ENCODE data around the gene NOTCH2.

The NOTCH2 gene

DNA sequence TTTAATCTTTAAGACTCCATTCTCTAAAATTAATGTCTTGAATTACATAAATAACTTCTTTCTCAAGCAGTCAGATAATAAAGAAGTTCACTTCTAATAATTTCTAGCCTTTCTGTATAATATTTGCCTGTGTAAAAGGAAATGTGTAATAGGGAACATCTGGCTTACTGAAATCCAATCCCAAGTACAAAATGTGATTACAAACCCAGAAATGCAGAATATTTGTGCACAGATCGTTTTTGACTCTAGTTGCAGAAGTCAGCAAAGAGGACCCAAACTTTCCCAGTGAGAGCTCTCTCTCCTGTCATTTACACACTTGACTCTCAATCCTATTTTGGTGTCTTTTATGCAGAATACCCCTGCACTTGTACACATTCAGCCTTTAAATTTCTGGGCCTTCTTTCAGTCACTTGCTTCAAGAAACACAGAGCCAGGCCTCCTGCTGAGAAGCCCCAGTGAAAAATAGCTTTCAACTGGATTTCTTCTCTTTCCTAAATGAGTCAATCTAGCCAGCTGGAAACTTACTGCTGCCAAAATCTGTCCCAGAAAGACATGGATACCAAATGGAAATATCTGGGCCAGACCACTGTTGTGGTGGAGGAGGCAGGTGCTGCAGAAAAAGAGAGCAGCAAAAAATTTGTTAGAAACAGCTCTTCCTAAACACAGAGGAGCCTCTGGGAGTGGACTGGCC, 104.6 kb downstream of the NOTCH2 start:
- peaks cover 12 to 30% of the 10 kb centered on the region in 2 experiments for H3K36me3 ChIP-seq (ENCODE audit: control insufficient read depth in 1 of 2, insufficient read depth in 2 of 2, low read length in 2 of 2)
- no peak overlapping the region for H4K12ac ChIP-seq (ENCODE audit: low read depth, low read length)
- H2AK5ac ChIP-seq (ENCODE audit: low read length): no peak overlapping the region
- H2BK5ac ChIP-seq (ENCODE audit: low read depth, low read length, poor library complexity): no peak overlapping the region
- no peak overlapping the region for H2BK120ac ChIP-seq (ENCODE audit: insufficient read depth, low read length, poor library complexity)
- H3K4me1 ChIP-seq (ENCODE audit: control insufficient read depth in 1 of 2, insufficient read depth in 2 of 2, low read length in 2 of 2): no peaks in the 10 kb centered on the region
- no peaks in the 10 kb centered on the region for H3K79me1 ChIP-seq (ENCODE audit: low read length)
- no peak for DNase-seq
- H2BK12ac ChIP-seq (ENCODE audit: low read length): no peak overlapping the region
- H4K91ac ChIP-seq (ENCODE audit: low read depth, low read length): no peak overlapping the region
- no peak overlapping the region for H3K27ac ChIP-seq (ENCODE audit: low read depth, low read length)
- no CpG with 5 or more reads among the region's 1 CpG for WGBS (ENCODE audit: extremely low coverage, insufficient coverage, insufficient read length)
- H3K4me3 ChIP-seq (ENCODE audit: low read depth, low read length): no peak overlapping the region
- H2AFZ ChIP-seq (ENCODE audit: insufficient read depth, low read length, poor library complexity): no peak overlapping the region
- no peak overlapping the region for H3K4ac ChIP-seq (ENCODE audit: low read depth, low read length)
- no peak overlapping the region for H3K23ac ChIP-seq (ENCODE audit: low read length)
- no peak overlapping the region for H3K4me2 ChIP-seq (ENCODE audit: low read length)
- H3K9ac ChIP-seq (ENCODE audit: low read length): no peak overlapping the region
- H3K14ac ChIP-seq (ENCODE audit: low read length): no peak overlapping the region
- H4K8ac ChIP-seq (ENCODE audit: low read depth, low read length): no peak overlapping the region
- no peak overlapping the region for H3K18ac ChIP-seq (ENCODE audit: low read length)
- no peaks in the 10 kb centered on the region for H3K27me3 ChIP-seq (ENCODE audit: insufficient read depth, low read length)
- no peaks in the 10 kb centered on the region for H3K9me3 ChIP-seq (ENCODE audit: insufficient read depth, low read depth, low read length)
- no peaks in the 10 kb centered on the region for H3K79me2 ChIP-seq (ENCODE audit: control insufficient read depth, insufficient read depth, low read length, poor library complexity)

DNA sequence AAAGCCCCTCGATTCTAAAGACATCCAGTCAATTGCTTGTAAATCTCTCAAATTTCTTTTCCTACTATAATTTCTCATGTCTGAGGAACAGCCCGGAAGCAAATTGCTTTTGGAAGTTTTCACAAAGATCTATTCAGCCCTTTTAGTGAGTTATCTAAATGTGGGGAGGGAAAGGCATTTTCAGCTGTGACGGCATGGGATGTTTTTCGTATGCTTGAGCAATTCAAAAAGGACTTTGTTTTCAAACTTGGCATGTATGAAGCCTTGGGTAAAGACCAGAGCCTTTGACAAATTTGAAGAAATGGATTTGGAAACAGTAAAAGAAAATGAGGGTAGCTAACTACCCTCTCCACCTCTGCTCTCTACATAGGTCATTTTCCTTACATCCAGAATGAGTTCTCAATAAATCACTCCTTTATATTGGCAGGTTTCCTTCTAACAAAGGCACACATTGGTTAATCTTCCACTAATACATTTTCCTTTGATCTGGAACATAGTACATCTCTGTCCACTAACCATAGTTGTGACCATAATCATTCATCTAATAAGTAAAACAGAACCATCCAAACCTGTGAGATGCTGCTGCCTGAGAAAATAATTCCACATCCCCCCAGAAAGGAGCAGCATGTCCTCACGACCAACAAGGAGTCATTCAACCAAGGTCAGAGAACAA, 107.0 kb downstream of the NOTCH2 start:
- DNase-seq: no peak
- H4K8ac ChIP-seq (ENCODE audit: low read depth, low read length): no peak overlapping the region
- H3K79me1 ChIP-seq (ENCODE audit: low read length): no peaks in the 10 kb centered on the region
- no peak overlapping the region for H3K23ac ChIP-seq (ENCODE audit: low read length)
- no peak overlapping the region for H3K4me3 ChIP-seq (ENCODE audit: low read depth, low read length)
- no peaks in the 10 kb centered on the region for H3K4me1 ChIP-seq (ENCODE audit: control insufficient read depth in 1 of 2, insufficient read depth in 2 of 2, low read length in 2 of 2)
- no peak overlapping the region for H2BK12ac ChIP-seq (ENCODE audit: low read length)
- no peak overlapping the region for H3K4me2 ChIP-seq (ENCODE audit: low read length)
- H4K91ac ChIP-seq (ENCODE audit: low read depth, low read length): no peak overlapping the region
- no peak overlapping the region for H2BK120ac ChIP-seq (ENCODE audit: insufficient read depth, low read length, poor library complexity)
- no peaks in the 10 kb centered on the region for H3K79me2 ChIP-seq (ENCODE audit: control insufficient read depth, insufficient read depth, low read length, poor library complexity)
- no peaks in the 10 kb centered on the region for H3K9me3 ChIP-seq (ENCODE audit: insufficient read depth, low read depth, low read length)
- no peak overlapping the region for H3K27ac ChIP-seq (ENCODE audit: low read depth, low read length)
- peaks cover 9 to 28% of the 10 kb centered on the region in 2 experiments for H3K36me3 ChIP-seq (ENCODE audit: control insufficient read depth in 1 of 2, insufficient read depth in 2 of 2, low read length in 2 of 2)
- H2AFZ ChIP-seq (ENCODE audit: insufficient read depth, low read length, poor library complexity): no peak overlapping the region
- no peak overlapping the region for H2AK5ac ChIP-seq (ENCODE audit: low read length)
- no peaks in the 10 kb centered on the region for H3K27me3 ChIP-seq (ENCODE audit: insufficient read depth, low read length)
- H4K12ac ChIP-seq (ENCODE audit: low read depth, low read length): no peak overlapping the region
- H3K9ac ChIP-seq (ENCODE audit: low read length): no peak overlapping the region
- H2BK5ac ChIP-seq (ENCODE audit: low read depth, low read length, poor library complexity): no peak overlapping the region
- H3K4ac ChIP-seq (ENCODE audit: low read depth, low read length): no peak overlapping the region
- H3K14ac ChIP-seq (ENCODE audit: low read length): no peak overlapping the region
- H3K18ac ChIP-seq (ENCODE audit: low read length): no peak overlapping the region
- whole genome bisulfite sequencing (ENCODE audit: extremely low coverage, insufficient coverage, insufficient read length): no CpG with 5 or more reads among the region's 5 CpGs

DNA sequence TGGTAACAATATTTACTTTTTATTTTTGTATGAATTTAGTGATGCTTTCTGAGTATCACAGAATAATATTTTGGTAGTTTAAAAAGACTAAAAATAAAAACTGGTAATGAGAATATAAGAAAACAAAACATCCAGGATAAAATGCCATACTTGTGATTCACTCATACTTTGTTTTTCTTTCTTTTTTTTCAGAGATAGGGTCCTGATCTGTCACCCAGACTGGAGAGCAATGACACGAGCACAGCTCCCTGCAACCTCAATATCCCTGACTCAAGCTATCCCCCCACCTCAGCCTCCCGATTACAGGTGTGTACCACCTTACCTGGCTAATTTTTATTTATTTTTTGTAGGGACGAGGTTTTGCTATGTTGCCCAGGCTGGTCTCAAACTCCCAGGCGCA, 109.0 kb downstream of the NOTCH2 start:
- no CpG with 5 or more reads among the region's 4 CpGs for WGBS (ENCODE audit: extremely low coverage, insufficient coverage, insufficient read length)

DNA sequence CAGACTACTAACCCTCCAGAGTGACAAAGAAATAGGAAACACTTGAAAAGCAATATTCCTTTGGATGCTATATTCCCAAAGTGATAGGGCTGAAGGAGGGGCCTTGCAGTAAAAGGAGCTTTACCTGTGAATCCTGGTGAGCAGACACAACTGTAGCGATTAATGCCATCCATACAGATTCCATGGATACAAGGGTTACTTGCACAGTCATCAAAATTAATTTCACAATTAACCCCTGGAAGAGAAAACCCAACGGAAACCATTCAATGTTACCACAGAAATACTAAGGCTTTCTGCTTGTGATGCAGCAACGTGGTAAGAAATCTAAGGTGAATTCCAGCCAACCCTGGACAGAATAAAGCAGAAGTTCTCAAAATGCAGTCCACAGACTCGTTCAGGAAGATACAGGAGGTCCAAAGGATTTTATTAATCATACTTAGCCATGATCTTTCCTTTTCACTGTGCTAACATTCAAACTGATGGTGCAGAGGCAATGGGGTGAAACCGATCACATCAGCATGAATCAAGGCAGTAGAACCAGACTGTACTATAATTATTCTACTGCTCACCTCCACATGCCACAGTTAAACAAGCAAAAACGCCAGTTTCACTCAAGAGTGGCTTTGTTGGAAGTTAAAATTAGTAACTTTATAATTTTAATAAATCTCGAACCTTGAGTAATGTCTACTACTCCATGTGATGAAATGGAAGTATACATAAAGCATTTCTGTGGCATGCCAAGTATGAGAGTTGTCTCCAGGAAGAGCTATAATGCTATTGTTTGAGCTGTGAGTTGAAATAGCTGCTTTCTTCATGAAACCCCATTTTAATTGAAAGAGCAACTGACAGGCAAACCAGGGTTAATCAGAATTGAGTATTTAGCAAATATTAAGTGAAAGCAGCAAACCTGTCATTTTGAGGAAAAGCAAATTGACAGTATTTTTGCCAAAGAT, 109.9 kb downstream of the NOTCH2 start:
- Histone ChIP-seq H2BK120ac (ENCODE audit: insufficient read depth, low read length, poor library complexity) (no peak overlapping the region), H4K12ac (ENCODE audit: low read depth, low read length) (no peak overlapping the region), H3K23ac (ENCODE audit: low read length) (no peak overlapping the region), H2AFZ (ENCODE audit: insufficient read depth, low read length, poor library complexity) (no peak overlapping the region), H3K4ac (ENCODE audit: low read depth, low read length) (no peak overlapping the region), H3K9ac (ENCODE audit: low read length) (no peak overlapping the region), H3K27ac (ENCODE audit: low read depth, low read length) (no peak overlapping the region), H3K79me2 (ENCODE audit: control insufficient read depth, insufficient read depth, low read length, poor library complexity) (no peaks in the 10 kb centered on the region), H3K4me2 (ENCODE audit: low read length) (no peak overlapping the region), H2BK12ac (ENCODE audit: low read length) (no peak overlapping the region), H2BK5ac (ENCODE audit: low read depth, low read length, poor library complexity) (no peak overlapping the region), H3K79me1 (ENCODE audit: low read length) (no peaks in the 10 kb centered on the region), H4K8ac (ENCODE audit: low read depth, low read length) (no peak overlapping the region), H3K27me3 (ENCODE audit: insufficient read depth, low read length) (no peaks in the 10 kb centered on the region), H4K91ac (ENCODE audit: low read depth, low read length) (no peak overlapping the region), H3K36me3 (ENCODE audit: control insufficient read depth in 1 of 2, insufficient read depth in 2 of 2, low read length in 2 of 2) (peaks cover 5 to 15% of the 10 kb centered on the region in 2 experiments), H3K18ac (ENCODE audit: low read length) (no peak overlapping the region), H2AK5ac (ENCODE audit: low read length) (no peak overlapping the region), H3K4me1 (ENCODE audit: control insufficient read depth in 1 of 2, insufficient read depth in 2 of 2, low read length in 2 of 2) (no peaks in the 10 kb centered on the region), H3K14ac (ENCODE audit: low read length) (no peak overlapping the region), H3K9me3 (ENCODE audit: insufficient read depth, low read depth, low read length) (no peaks in the 10 kb centered on the region), H3K4me3 (ENCODE audit: low read depth, low read length) (no peak overlapping the region)
- no peak for DNase-seq
- WGBS (ENCODE audit: extremely low coverage, insufficient coverage, insufficient read length): no CpG with 5 or more reads among the region's 7 CpGs

More for the DNA sequence above, 109.0 kb downstream of the NOTCH2 start:
- Histone ChIP-seq H3K4me1 (ENCODE audit: control insufficient read depth in 1 of 2, insufficient read depth in 2 of 2, low read length in 2 of 2) (no peaks in the 10 kb centered on the region), H2BK12ac (ENCODE audit: low read length) (no peak overlapping the region), H3K23ac (ENCODE audit: low read length) (no peak overlapping the region), H3K79me2 (ENCODE audit: control insufficient read depth, insufficient read depth, low read length, poor library complexity) (no peaks in the 10 kb centered on the region), H2BK5ac (ENCODE audit: low read depth, low read length, poor library complexity) (no peak overlapping the region), H2AFZ (ENCODE audit: insufficient read depth, low read length, poor library complexity) (no peak overlapping the region), H3K4ac (ENCODE audit: low read depth, low read length) (no peak overlapping the region), H3K4me3 (ENCODE audit: low read depth, low read length) (no peak overlapping the region), H3K18ac (ENCODE audit: low read length) (no peak overlapping the region), H4K91ac (ENCODE audit: low read depth, low read length) (no peak overlapping the region), H3K79me1 (ENCODE audit: low read length) (no peaks in the 10 kb centered on the region), H3K9ac (ENCODE audit: low read length) (no peak overlapping the region), H4K12ac (ENCODE audit: low read depth, low read length) (no peak overlapping the region), H2BK120ac (ENCODE audit: insufficient read depth, low read length, poor library complexity) (no peak overlapping the region), H4K8ac (ENCODE audit: low read depth, low read length) (no peak overlapping the region), H2AK5ac (ENCODE audit: low read length) (no peak overlapping the region), H3K14ac (ENCODE audit: low read length) (no peak overlapping the region), H3K36me3 (ENCODE audit: control insufficient read depth in 1 of 2, insufficient read depth in 2 of 2, low read length in 2 of 2) (peaks cover 5 to 15% of the 10 kb centered on the region in 2 experiments), H3K9me3 (ENCODE audit: insufficient read depth, low read depth, low read length) (no peaks in the 10 kb centered on the region), H3K27me3 (ENCODE audit: insufficient read depth, low read length) (no peaks in the 10 kb centered on the region), H3K4me2 (ENCODE audit: low read length) (no peak overlapping the region), H3K27ac (ENCODE audit: low read depth, low read length) (no peak overlapping the region)
- no peak for DNase-seq

All from trophoblast cell (in vitro differentiated cells and primary cell).